Heart left ventricle (tissue), 13 donors: ENCODE data around the gene BDNF.

Source experiments
- POLR2A ChIP-seq, 2 donors: fragments of 450-650 bp; IDR thresholded peaks; one replicate each; pipeline ENCODE4 v1.6.1; 2017; ENCODE audit warnings: antibody characterized with exemption in 2 of 2, mild to moderate bottlenecking in 2 of 2, moderate library complexity in 2 of 2
- TF ChIP-seq, protein P1 (sequence below), 12 donors: fragments of 200-600 bp; sonication (generic) in 4 of 12; IDR thresholded peaks; one replicate each; pipeline versions ENCODE4 v1.5.0 to v1.8.0; 2018 to 2022; ENCODE audit warnings: antibody characterized with exemption in 12 of 12, mild to moderate bottlenecking in 5 of 12
- donor health status: ischemic (EF 13 %, LVEDD 7.1; RV severe dilation, severe dysfunction).
- donor health status: DM: no; HTN: yes; CAD: no.
- donor health status: DM: no; HTN: no; CAD: no.
- donor health status: ischemic (EF 25% LVEDD 6.9; RV normal size, moderate dysfunction).
- donor health status: ischemic (EF 25% LVEDD 5.7; RV mildly dilated, moderate dysfunction).
- donor health status: ischemic (EF 35%, LVEDD 5.7; RV mildly dilated, moderate dysfunction).
- donor health status: nonischemic (EF 11% LVEDD 7.7; RV severe dilation, severe dysfunction).
- donor health status: DM: yes; HTN: yes; CAD: no.
- donor health status: PGD.
- donor health status: ischemic (EF 29% LVEDD 5.4; RV normal size, mild dysfunction).
- donor health status: nonischemic (EF 23%, LVEDD 6.1; RV moderate dilation, normal function).

- TF ChIP-seq, protein P1, sequence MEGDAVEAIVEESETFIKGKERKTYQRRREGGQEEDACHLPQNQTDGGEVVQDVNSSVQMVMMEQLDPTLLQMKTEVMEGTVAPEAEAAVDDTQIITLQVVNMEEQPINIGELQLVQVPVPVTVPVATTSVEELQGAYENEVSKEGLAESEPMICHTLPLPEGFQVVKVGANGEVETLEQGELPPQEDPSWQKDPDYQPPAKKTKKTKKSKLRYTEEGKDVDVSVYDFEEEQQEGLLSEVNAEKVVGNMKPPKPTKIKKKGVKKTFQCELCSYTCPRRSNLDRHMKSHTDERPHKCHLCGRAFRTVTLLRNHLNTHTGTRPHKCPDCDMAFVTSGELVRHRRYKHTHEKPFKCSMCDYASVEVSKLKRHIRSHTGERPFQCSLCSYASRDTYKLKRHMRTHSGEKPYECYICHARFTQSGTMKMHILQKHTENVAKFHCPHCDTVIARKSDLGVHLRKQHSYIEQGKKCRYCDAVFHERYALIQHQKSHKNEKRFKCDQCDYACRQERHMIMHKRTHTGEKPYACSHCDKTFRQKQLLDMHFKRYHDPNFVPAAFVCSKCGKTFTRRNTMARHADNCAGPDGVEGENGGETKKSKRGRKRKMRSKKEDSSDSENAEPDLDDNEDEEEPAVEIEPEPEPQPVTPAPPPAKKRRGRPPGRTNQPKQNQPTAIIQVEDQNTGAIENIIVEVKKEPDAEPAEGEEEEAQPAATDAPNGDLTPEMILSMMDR (IDR thresholded peaks at IDR 0.05) = no peak
- TF ChIP-seq POLR2A (IDR thresholded peaks at IDR 0.05) = peak in 1 of 2 donors; percentile 70
Observed at GRCh38 chr11:27700351-27701301, at the start of gene BDNF.
